DND-41 (cell line): Measurements from ENCODE around the gene ZBTB8A.
"Not testable (repeated sequence)": the region's sequence is repeated elsewhere in the genome, so short reads cannot be mapped to it uniquely, and the experiment has no call there.

ENCODE experiments used
- ATAC-seq: fragments of 200-7000 bp; cut with Tn5 transposase; 3 replicates; pipeline ENCODE4 v1.9.1; 2021; ENCODE audit warnings: low read depth; ENCODE audit not compliant: insufficient read depth
- DNase-seq: peaks from one replicate; pipeline ENCODE4 v3.0.0-alpha.2; 2020
- H2AFZ ChIP-seq: 2 replicates; pipeline ENCODE4 v1.6.0; 2012; ENCODE audit warnings: low read depth, low read length
- H3K27ac ChIP-seq: 2 replicates; pipeline ENCODE4 v1.5.1; 2012; ENCODE audit warnings: low read length, inconsistent platforms
- H3K27me3 ChIP-seq: fragments of 200-600 bp; sonication (generic); 2 replicates; pipeline ENCODE4 v1.6.0; 2012; ENCODE audit warnings: low read length, mild to moderate bottlenecking, inconsistent platforms; ENCODE audit not compliant: insufficient read depth, poor library complexity
- H3K36me3 ChIP-seq: 2 replicates; pipeline ENCODE4 v1.5.1; 2012; ENCODE audit warnings: low read length, inconsistent platforms; ENCODE audit not compliant: insufficient read depth
- H3K4me1 ChIP-seq: 2 replicates; pipeline ENCODE4 v1.5.1; 2012; ENCODE audit warnings: mild to moderate bottlenecking, low read length; ENCODE audit not compliant: insufficient read depth
- H3K4me2 ChIP-seq: 2 replicates; pipeline ENCODE4 v1.6.0; 2012; ENCODE audit warnings: mild to moderate bottlenecking, moderate library complexity, low read length, inconsistent platforms; ENCODE audit not compliant: insufficient read depth
- H3K4me3 ChIP-seq, 2 experiments: fragments of 200-600 bp in 1 of 2; shearing (Covaris generic) in 1 of 2; 2 replicates each; pipeline ENCODE4 v1.5.1; 2012 to 2016; ENCODE audit warnings: inconsistent platforms in 2 of 2, low read length in 2 of 2, mild to moderate bottlenecking in 2 of 2, low read depth in 1 of 2, moderate library complexity in 1 of 2
- H3K79me2 ChIP-seq: 2 replicates; pipeline ENCODE4 v1.6.0; 2012; ENCODE audit warnings: low read length, inconsistent platforms; ENCODE audit not compliant: insufficient read depth
- H3K9ac ChIP-seq: 2 replicates; pipeline ENCODE4 v1.6.0; 2012; ENCODE audit warnings: low read depth, mild to moderate bottlenecking, inconsistent platforms, low read length, moderate library complexity
- H3K9me3 ChIP-seq: 2 replicates; pipeline ENCODE4 v1.5.1; 2012; ENCODE audit warnings: low read length, moderate library complexity, mild to moderate bottlenecking, inconsistent platforms; ENCODE audit not compliant: insufficient read depth, severe bottlenecking
- H4K20me1 ChIP-seq: 2 replicates; pipeline ENCODE4 v1.6.0; 2012; ENCODE audit warnings: low read length; ENCODE audit not compliant: insufficient read depth
- EZH2 ChIP-seq: IDR thresholded peaks from 3 replicates; pipeline ENCODE4 v1.6.1; 2012; ENCODE audit warnings: borderline replicate concordance, low read depth, mild to moderate bottlenecking, moderate library complexity, low read length, inconsistent platforms; ENCODE audit not compliant: severe bottlenecking
- TF ChIP-seq, protein P1 (sequence below): IDR thresholded peaks from 2 replicates; pipeline ENCODE4 v1.5.1; 2012; ENCODE audit warnings: borderline replicate concordance, low read length, moderate library complexity, mild to moderate bottlenecking; ENCODE audit not compliant: poor library complexity, severe bottlenecking; ENCODE audit errors: extremely low read depth

The ZBTB8A gene

DNA sequence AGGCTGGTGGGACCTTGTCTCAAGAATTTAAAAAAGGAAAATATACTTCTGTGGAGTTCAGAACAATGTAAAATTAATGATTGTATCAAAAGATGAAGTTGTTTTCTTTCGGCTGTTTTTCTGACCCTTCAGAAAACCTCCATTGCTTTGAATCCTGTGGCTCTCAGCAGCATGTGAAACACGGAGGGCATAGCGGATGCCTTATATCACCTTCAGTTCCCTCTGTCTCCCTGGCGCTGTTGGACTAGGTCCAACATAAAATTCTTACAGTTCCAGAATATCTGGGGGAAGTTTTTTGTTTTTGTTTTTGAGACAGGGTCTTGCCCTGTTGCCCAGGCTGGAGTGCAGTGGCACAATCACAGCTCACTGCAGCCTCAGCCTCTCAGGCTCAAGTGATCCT, 7.4 kb downstream of the ZBTB8A start:
- no peaks in the 10 kb centered on the region for H3K9me3 ChIP-seq
- H3K4me1 ChIP-seq, result no peaks in the 10 kb centered on the region
- no peak for ATAC-seq

DNA sequence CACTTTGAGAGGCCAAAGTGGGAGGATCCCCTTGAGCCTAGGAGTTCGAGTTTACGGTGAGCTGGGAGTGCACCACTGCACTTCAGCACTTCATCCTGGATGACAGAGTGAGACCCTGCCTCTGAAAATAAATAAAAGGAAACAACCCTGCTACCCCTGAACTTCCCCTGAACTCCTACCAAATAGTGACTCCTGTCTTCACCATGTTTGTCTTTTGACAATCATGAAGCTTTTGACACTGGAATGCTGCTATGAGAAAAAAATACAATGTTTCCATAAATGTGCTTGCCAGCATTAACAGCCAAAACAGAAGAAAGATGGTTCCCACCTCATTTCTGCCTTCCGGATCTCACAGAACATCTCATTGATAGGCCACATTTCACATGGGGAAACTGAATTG, 10.4 kb downstream of the ZBTB8A start:
- no peaks in the 10 kb centered on the region for H3K36me3 ChIP-seq
- no peaks in the 10 kb centered on the region for H3K9me3 ChIP-seq
- TF ChIP-seq, protein P1, sequence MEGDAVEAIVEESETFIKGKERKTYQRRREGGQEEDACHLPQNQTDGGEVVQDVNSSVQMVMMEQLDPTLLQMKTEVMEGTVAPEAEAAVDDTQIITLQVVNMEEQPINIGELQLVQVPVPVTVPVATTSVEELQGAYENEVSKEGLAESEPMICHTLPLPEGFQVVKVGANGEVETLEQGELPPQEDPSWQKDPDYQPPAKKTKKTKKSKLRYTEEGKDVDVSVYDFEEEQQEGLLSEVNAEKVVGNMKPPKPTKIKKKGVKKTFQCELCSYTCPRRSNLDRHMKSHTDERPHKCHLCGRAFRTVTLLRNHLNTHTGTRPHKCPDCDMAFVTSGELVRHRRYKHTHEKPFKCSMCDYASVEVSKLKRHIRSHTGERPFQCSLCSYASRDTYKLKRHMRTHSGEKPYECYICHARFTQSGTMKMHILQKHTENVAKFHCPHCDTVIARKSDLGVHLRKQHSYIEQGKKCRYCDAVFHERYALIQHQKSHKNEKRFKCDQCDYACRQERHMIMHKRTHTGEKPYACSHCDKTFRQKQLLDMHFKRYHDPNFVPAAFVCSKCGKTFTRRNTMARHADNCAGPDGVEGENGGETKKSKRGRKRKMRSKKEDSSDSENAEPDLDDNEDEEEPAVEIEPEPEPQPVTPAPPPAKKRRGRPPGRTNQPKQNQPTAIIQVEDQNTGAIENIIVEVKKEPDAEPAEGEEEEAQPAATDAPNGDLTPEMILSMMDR, result no peak
- no peak for ATAC-seq
- no peaks in the 10 kb centered on the region for H4K20me1 ChIP-seq
- no peak overlapping the region for H3K4me3 ChIP-seq
- DNase-seq, result no peak
- no peaks in the 10 kb centered on the region for H3K27me3 ChIP-seq
- no peak overlapping the region for H3K27ac ChIP-seq
- H3K4me2 ChIP-seq, result no peak overlapping the region
- no peak overlapping the region for H3K9ac ChIP-seq
- H3K79me2 ChIP-seq, result no peaks in the 10 kb centered on the region
- H2AFZ ChIP-seq, result no peak overlapping the region
- no peaks in the 10 kb centered on the region for H3K4me1 ChIP-seq

More for the DNA sequence above, 7.4 kb downstream of the ZBTB8A start:
- TF ChIP-seq, protein P1, result no peak
- TF ChIP-seq EZH2, result no peak
- no peaks in the 10 kb centered on the region for H4K20me1 ChIP-seq
- H3K27me3 ChIP-seq, result no peaks in the 10 kb centered on the region
- H2AFZ ChIP-seq, result no peak overlapping the region
- H3K9ac ChIP-seq, result no peak overlapping the region
- no peaks in the 10 kb centered on the region for H3K36me3 ChIP-seq
- no peak for DNase-seq
- no peak overlapping the region for H3K4me2 ChIP-seq
- H3K79me2 ChIP-seq, result no peaks in the 10 kb centered on the region
- H3K27ac ChIP-seq, result no peak overlapping the region
- H3K4me3 ChIP-seq, result no peak overlapping the region

DNA sequence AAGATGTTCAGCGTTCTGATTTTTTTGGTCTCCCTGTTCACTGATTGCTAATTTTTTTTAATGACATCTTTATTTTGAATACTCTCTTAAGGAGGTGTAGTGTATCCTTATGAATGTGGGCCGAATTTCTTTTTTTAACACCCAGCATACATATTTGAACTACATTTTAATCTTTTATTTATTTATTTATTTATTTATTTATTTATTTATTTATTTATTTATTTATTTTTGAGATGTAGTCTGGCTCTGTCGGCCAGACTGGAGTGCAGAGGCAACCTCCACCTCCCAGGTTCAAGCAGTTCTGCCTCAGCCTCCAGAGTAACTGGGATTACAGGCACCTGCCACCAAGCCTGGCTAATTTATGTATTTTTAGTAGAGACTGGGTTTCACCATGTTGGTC, 15.1 kb downstream of the ZBTB8A start:
- no peaks in the 10 kb centered on the region for H3K9me3 ChIP-seq
- H3K9ac ChIP-seq, result no peak overlapping the region
- no peaks in the 10 kb centered on the region for H3K36me3 ChIP-seq
- H3K27me3 ChIP-seq, result no peaks in the 10 kb centered on the region
- no peak overlapping the region for H3K4me3 ChIP-seq
- no peaks in the 10 kb centered on the region for H3K79me2 ChIP-seq
- DNase-seq (no peak), ATAC-seq (no peak)
- TF ChIP-seq EZH2, result no peak
- TF ChIP-seq, protein P1, result no peak
- H2AFZ ChIP-seq, result no peak overlapping the region
- H3K4me2 ChIP-seq, result no peak overlapping the region
- no peaks in the 10 kb centered on the region for H3K4me1 ChIP-seq
- H4K20me1 ChIP-seq, result no peaks in the 10 kb centered on the region
- no peak overlapping the region for H3K27ac ChIP-seq

DNA sequence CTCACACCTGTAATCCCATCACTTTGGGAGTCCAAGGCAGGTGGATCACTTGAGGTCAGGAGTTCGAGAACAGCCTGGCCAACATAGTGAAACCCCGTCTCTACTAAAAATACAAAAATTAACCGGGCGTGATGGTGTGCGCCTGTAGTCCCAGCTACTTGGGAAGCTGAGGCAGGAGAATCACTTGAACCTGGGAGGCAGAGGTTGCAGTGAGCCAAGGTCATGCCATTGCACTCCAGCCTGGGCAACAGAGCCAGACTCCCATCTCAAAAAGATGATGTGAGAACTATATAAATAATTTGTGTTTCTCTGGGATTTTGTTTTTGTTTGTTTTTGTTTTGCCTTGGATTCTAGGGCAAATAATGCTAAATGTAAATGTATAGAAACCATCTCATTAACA, 17.8 kb downstream of the ZBTB8A start:
- not testable (repeated sequence) for H3K36me3 ChIP-seq, H3K9ac ChIP-seq, H3K9me3 ChIP-seq, H3K27me3 ChIP-seq, H3K4me3 ChIP-seq, H4K20me1 ChIP-seq, H3K4me2 ChIP-seq, H3K27ac ChIP-seq, DNase-seq, H2AFZ ChIP-seq, H3K4me1 ChIP-seq, ATAC-seq, H3K79me2 ChIP-seq
